Measurements from ENCODE around the gene TGFBR3.

GRCh38 chr1:91750398-91750996 is 135.5 kb downstream of the TGFBR3 start:
- TF ChIP-seq CTCF (conservative IDR thresholded peaks at IDR 0.05 in 1 of 2, IDR thresholded peaks at IDR 0.05 in 1 of 2; ENCODE audit: extremely low read depth in 1 of 2, insufficient read depth in 1 of 2, low read depth in 1 of 2, low read length in 2 of 2) (no peak), EZH2 (IDR thresholded peaks at IDR 0.05; ENCODE audit: borderline replicate concordance, low read length) (no peak)

Measured in mammary epithelial cell (primary cell).